K562 (cell line): ENCODE results near the gene IL20RB.
"Not testable (repeated sequence)": the region's sequence is repeated elsewhere in the genome, so short reads cannot be mapped to it uniquely, and the experiment has no call there.

ENCODE experiments used
- FOXA1 ChIP-seq: fragments of 450-650 bp; IDR thresholded peaks from 2 replicates; pipeline ENCODE4 v1.6.1; 2016; ENCODE audit warnings: mild to moderate bottlenecking, borderline replicate concordance
- HMG20B ChIP-seq: fragments of 250-450 bp; sonication (Bioruptor Pico); IDR thresholded peaks from 2 replicates; pipeline ENCODE4 v1.5.0; 2021; ENCODE audit warnings: mild to moderate bottlenecking
- RFX5 ChIP-seq: IDR thresholded peaks from 2 replicates; pipeline ENCODE4 v1.6.1; 2011; ENCODE audit warnings: low read depth, mild to moderate bottlenecking, improper control_type of control experiment, low read length
- TF ChIP-seq, protein P1 (sequence below), 3 experiments: IDR thresholded peaks in 2 of 3; conservative IDR thresholded peaks in 1 of 3; 2 replicates each; pipeline ENCODE4 v1.5.1; 2011 to 2012; ENCODE audit warnings: low read length in 3 of 3, mild to moderate bottlenecking in 3 of 3, control low read depth in 2 of 3, improper control_type of control experiment in 1 of 3, inconsistent platforms in 1 of 3, low read depth in 1 of 3, mixed read lengths in 1 of 3, moderate library complexity in 1 of 3; ENCODE audit not compliant: insufficient read depth in 2 of 3

DNA sequence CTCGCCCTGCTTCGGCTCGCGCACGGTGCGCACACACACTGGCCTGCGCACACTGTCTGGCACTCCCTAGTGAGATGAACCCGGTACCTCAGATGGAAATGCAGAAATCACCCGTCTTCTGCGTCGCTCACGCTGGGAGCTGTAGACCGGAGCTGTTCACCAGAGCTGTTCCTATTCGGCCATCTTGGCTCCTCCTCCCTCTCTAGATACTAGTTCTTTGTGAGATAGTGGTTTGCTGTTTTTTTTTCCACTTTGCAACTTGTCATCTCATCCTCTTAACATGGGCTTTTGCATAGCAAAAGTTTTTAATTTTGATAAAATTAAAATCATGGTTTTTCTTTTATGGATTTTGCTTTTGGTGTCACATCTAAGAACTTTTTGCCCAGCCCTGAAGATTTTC lies 11.8 kb downstream of the IL20RB start:
- not testable (repeated sequence) for TF ChIP-seq FOXA1; HMG20B (CRISPR knock-in tag); RFX5
- TF ChIP-seq, protein P1, sequence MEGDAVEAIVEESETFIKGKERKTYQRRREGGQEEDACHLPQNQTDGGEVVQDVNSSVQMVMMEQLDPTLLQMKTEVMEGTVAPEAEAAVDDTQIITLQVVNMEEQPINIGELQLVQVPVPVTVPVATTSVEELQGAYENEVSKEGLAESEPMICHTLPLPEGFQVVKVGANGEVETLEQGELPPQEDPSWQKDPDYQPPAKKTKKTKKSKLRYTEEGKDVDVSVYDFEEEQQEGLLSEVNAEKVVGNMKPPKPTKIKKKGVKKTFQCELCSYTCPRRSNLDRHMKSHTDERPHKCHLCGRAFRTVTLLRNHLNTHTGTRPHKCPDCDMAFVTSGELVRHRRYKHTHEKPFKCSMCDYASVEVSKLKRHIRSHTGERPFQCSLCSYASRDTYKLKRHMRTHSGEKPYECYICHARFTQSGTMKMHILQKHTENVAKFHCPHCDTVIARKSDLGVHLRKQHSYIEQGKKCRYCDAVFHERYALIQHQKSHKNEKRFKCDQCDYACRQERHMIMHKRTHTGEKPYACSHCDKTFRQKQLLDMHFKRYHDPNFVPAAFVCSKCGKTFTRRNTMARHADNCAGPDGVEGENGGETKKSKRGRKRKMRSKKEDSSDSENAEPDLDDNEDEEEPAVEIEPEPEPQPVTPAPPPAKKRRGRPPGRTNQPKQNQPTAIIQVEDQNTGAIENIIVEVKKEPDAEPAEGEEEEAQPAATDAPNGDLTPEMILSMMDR (IDR thresholded peaks at IDR 0.05 in 2 of 3, conservative IDR thresholded peaks at IDR 0.05 in 1 of 3; ENCODE audit: insufficient read depth in 2 of 3, low read depth in 1 of 3, low read length in 3 of 3), result not testable (repeated sequence)
